IPS-20b (cell line): ENCODE data around the gene CHST8.

Experiments used
- H3K27ac ChIP-seq: one replicate; pipeline ENCODE4 v1.5.1; 2013; ENCODE audit warnings: low read length
- H3K27me3 ChIP-seq: 2 replicates; pipeline ENCODE4 v1.6.1; 2013; ENCODE audit warnings: mild to moderate bottlenecking, low read length, inconsistent platforms; ENCODE audit not compliant: insufficient read depth
- H3K36me3 ChIP-seq: 2 replicates; pipeline ENCODE4 v1.6.1; 2013; ENCODE audit warnings: low read depth, mild to moderate bottlenecking, inconsistent platforms, low read length, moderate library complexity; ENCODE audit not compliant: insufficient read depth
- H3K4me1 ChIP-seq: 2 replicates; pipeline ENCODE4 v1.6.1; 2013; ENCODE audit warnings: mild to moderate bottlenecking, control low read depth, inconsistent platforms, low read length, moderate library complexity; ENCODE audit not compliant: insufficient read depth
- H3K4me3 ChIP-seq: 2 replicates; pipeline ENCODE4 v1.5.1; 2013; ENCODE audit warnings: mild to moderate bottlenecking, low read length, inconsistent platforms
- H3K9ac ChIP-seq: 2 replicates; pipeline ENCODE4 v1.6.1; 2013; ENCODE audit warnings: low read depth, mild to moderate bottlenecking, inconsistent platforms, low read length, moderate library complexity
- H3K9me3 ChIP-seq: 2 replicates; pipeline ENCODE4 v1.6.1; 2013; ENCODE audit warnings: mild to moderate bottlenecking, low read depth, low read length, inconsistent platforms; ENCODE audit not compliant: insufficient read depth

The CHST8 gene

GRCh38 chr19:33724021-33724720 lies 102.4 kb downstream of the CHST8 start:
- no peak overlapping the region for H3K27ac ChIP-seq
- no peaks in the 10 kb centered on the region for H3K27me3 ChIP-seq
- no peaks in the 10 kb centered on the region for H3K4me1 ChIP-seq
- H3K9ac ChIP-seq, result no peak overlapping the region
- H3K4me3 ChIP-seq, result no peak overlapping the region
- H3K9me3 ChIP-seq, result no peaks in the 10 kb centered on the region
- H3K36me3 ChIP-seq, result no peaks in the 10 kb centered on the region

GRCh38 chr19:33724721-33725060 lies 102.9 kb downstream of the CHST8 start:
- H3K9ac ChIP-seq, result no peak overlapping the region
- H3K27ac ChIP-seq, result no peak overlapping the region

GRCh38 chr19:33725567-33725966 lies 103.8 kb downstream of the CHST8 start:
- Histone ChIP-seq H3K9ac (no peak overlapping the region), H3K36me3 (no peaks in the 10 kb centered on the region), H3K27ac (no peak overlapping the region), H3K4me1 (no peaks in the 10 kb centered on the region), H3K4me3 (no peak overlapping the region), H3K27me3 (no peaks in the 10 kb centered on the region), H3K9me3 (no peaks in the 10 kb centered on the region)

More at GRCh38 chr19:33724721-33725060, 102.9 kb downstream of the CHST8 start:
- no peak overlapping the region for H3K4me3 ChIP-seq
- H3K36me3 ChIP-seq, result no peaks in the 10 kb centered on the region
- no peaks in the 10 kb centered on the region for H3K4me1 ChIP-seq
- H3K27me3 ChIP-seq, result no peaks in the 10 kb centered on the region
- H3K9me3 ChIP-seq, result no peaks in the 10 kb centered on the region

- H3K36me3 ChIP-seq, result no peaks in the 10 kb centered on the region
- H3K27me3 ChIP-seq, result no peaks in the 10 kb centered on the region
- H3K4me1 ChIP-seq, result no peaks in the 10 kb centered on the region
- no peaks in the 10 kb centered on the region for H3K9me3 ChIP-seq
- H3K9ac ChIP-seq, result no peak overlapping the region
- no peak overlapping the region for H3K27ac ChIP-seq
- H3K4me3 ChIP-seq, result no peak overlapping the region
Observed at GRCh38 chr19:33726756-33727155, 105.0 kb downstream of the CHST8 start.

GRCh38 chr19:33727331-33727998 lies 105.7 kb downstream of the CHST8 start:
- H3K4me3 ChIP-seq, result no peak overlapping the region
- no peak overlapping the region for H3K27ac ChIP-seq
- H3K27me3 ChIP-seq, result no peaks in the 10 kb centered on the region
- H3K9me3 ChIP-seq, result no peaks in the 10 kb centered on the region
- no peaks in the 10 kb centered on the region for H3K36me3 ChIP-seq
- no peaks in the 10 kb centered on the region for H3K4me1 ChIP-seq
- no peak overlapping the region for H3K9ac ChIP-seq

GRCh38 chr19:33728141-33728540 lies 106.4 kb downstream of the CHST8 start:
- H3K4me1 ChIP-seq, result no peaks in the 10 kb centered on the region

GRCh38 chr19:33730858-33731607 lies 109.3 kb downstream of the CHST8 start:
- Histone ChIP-seq H3K9ac (no peak overlapping the region), H3K4me3 (no peak overlapping the region), H3K27ac (no peak overlapping the region), H3K27me3 (no peaks in the 10 kb centered on the region), H3K4me1 (no peaks in the 10 kb centered on the region), H3K36me3 (no peaks in the 10 kb centered on the region), H3K9me3 (no peaks in the 10 kb centered on the region)

More at GRCh38 chr19:33728141-33728540, 106.4 kb downstream of the CHST8 start:
- no peak overlapping the region for H3K9ac ChIP-seq
- no peaks in the 10 kb centered on the region for H3K9me3 ChIP-seq
- no peaks in the 10 kb centered on the region for H3K27me3 ChIP-seq
- no peaks in the 10 kb centered on the region for H3K36me3 ChIP-seq
- no peak overlapping the region for H3K4me3 ChIP-seq
- no peak overlapping the region for H3K27ac ChIP-seq

GRCh38 chr19:33731881-33732280 lies 110.1 kb downstream of the CHST8 start:
- no peak overlapping the region for H3K4me3 ChIP-seq
- H3K9me3 ChIP-seq, result no peaks in the 10 kb centered on the region
- no peaks in the 10 kb centered on the region for H3K27me3 ChIP-seq
- peaks cover 3% of the 10 kb centered on the region; the same call in 1 of the 2 replicates for H3K4me1 ChIP-seq
- H3K27ac ChIP-seq, result no peak overlapping the region
- no peaks in the 10 kb centered on the region for H3K36me3 ChIP-seq
- H3K9ac ChIP-seq, result no peak overlapping the region

- Histone ChIP-seq H3K9ac (no peak overlapping the region), H3K27ac (no peak overlapping the region), H3K9me3 (no peaks in the 10 kb centered on the region), H3K4me3 (no peak overlapping the region), H3K27me3 (no peaks in the 10 kb centered on the region), H3K4me1 (peaks cover 3% of the 10 kb centered on the region; the same call in 1 of the 2 replicates), H3K36me3 (no peaks in the 10 kb centered on the region)
Observed at GRCh38 chr19:33734913-33735312, 113.2 kb downstream of the CHST8 start.

GRCh38 chr19:33736158-33736557 lies 114.4 kb downstream of the CHST8 start:
- Histone ChIP-seq H3K4me3 (no peak overlapping the region), H3K27ac (no peak overlapping the region), H3K36me3 (no peaks in the 10 kb centered on the region), H3K4me1 (peaks cover 3% of the 10 kb centered on the region; the same call in 1 of the 2 replicates), H3K9ac (no peak overlapping the region), H3K9me3 (no peaks in the 10 kb centered on the region), H3K27me3 (no peaks in the 10 kb centered on the region; the same call in 1 of the 2 replicates)

GRCh38 chr19:33736787-33737186 lies 115.0 kb downstream of the CHST8 start:
- no peak overlapping the region for H3K9ac ChIP-seq
- H3K9me3 ChIP-seq, result no peaks in the 10 kb centered on the region
- no peak overlapping the region for H3K4me3 ChIP-seq
- peaks cover 3% of the 10 kb centered on the region; the same call in 1 of the 2 replicates for H3K4me1 ChIP-seq
- H3K27ac ChIP-seq, result no peak overlapping the region
- no peaks in the 10 kb centered on the region; the same call in 1 of the 2 replicates for H3K27me3 ChIP-seq
- H3K36me3 ChIP-seq, result no peaks in the 10 kb centered on the region
